ENCODE data around the gene PDE8A.

- TF ChIP-seq CTCF (IDR thresholded peaks at IDR 0.05) (no peak), POLR2A (IDR thresholded peaks at IDR 0.05) (no peak), EP300 (IDR thresholded peaks at IDR 0.05) (no peak)
Measured at GRCh38 chr15:85022860-85023403, 41.3 kb downstream of the PDE8A start.

Data from tibial nerve (tissue), 4 donors.